HEK293 (cell line): ENCODE results near the gene JAZF1.

Source experiments
- CTCF ChIA-PET: fragments of 350-600 bp; formaldehyde crosslinking; extraction: SDS; loops from one replicate; lab custom pipeline; 2021; ENCODE audit warnings: antibody characterized with exemption; lab: Yijun Ruan, JAX
- POLR2A ChIA-PET: fragments of 300-600 bp; formaldehyde crosslinking; extraction: SDS; loops from one replicate; lab custom pipeline; 2020; ENCODE audit warnings: antibody characterized with exemption, inconsistent platforms; lab: Yijun Ruan, JAX
- H3K27ac ChIP-seq: fragments of 200-500 bp; sonication (Bioruptor generic); 2 replicates; pipeline ENCODE4 v1.5.1; 2014; ENCODE audit warnings: low read depth, low read length, control low read depth, inconsistent platforms; ENCODE audit errors: extremely low read depth
- H3K36me3 ChIP-seq, 2 experiments: fragments of 200-500 bp in 1 of 2; sonication (Bioruptor generic) in 1 of 2; 1 replicate in 1 of 2; 2 replicates in 1 of 2; pipeline ENCODE4 v1.5.1; 2014 to 2017; ENCODE audit warnings: inconsistent platforms in 2 of 2, low read length in 2 of 2; ENCODE audit not compliant: control insufficient read depth in 2 of 2, insufficient read depth in 1 of 2
- H3K4me1 ChIP-seq: fragments of 200-500 bp; sonication (Bioruptor generic); 2 replicates; pipeline ENCODE4 v1.5.1; 2014; ENCODE audit warnings: mild to moderate bottlenecking, low read length, inconsistent platforms; ENCODE audit not compliant: control insufficient read depth, insufficient read depth
- H3K4me3 ChIP-seq: 2 replicates; pipeline ENCODE4 v1.5.1; 2011; ENCODE audit warnings: low read depth, mild to moderate bottlenecking, control low read depth, low read length, moderate library complexity
- H3K9me3 ChIP-seq: fragments of 200-500 bp; sonication (Bioruptor generic); 2 replicates; pipeline ENCODE4 v1.5.1; 2014; ENCODE audit warnings: low read depth, low read length, inconsistent platforms; ENCODE audit not compliant: control insufficient read depth, insufficient read depth
- KLF10 ChIP-seq: fragments of 450-650 bp; IDR thresholded peaks from 2 replicates; pipeline ENCODE4 v1.5.1; 2018; ENCODE audit warnings: missing biosample characterization, mild to moderate bottlenecking, missing genetic modification characterization
- SCRT2 ChIP-seq: fragments of 450-650 bp; formaldehyde crosslinking; IDR thresholded peaks from 2 replicates; pipeline ENCODE4 v1.5.1; 2016; ENCODE audit warnings: missing biosample characterization, missing genetic modification characterization
- ZBTB21 ChIP-seq: fragments of 450-650 bp; formaldehyde crosslinking; IDR thresholded peaks from 2 replicates; pipeline ENCODE4 v1.5.1; 2017; ENCODE audit warnings: missing biosample characterization, missing genetic modification characterization
- ZFP3 ChIP-seq: fragments of 450-650 bp; formaldehyde crosslinking; IDR thresholded peaks from 2 replicates; pipeline ENCODE4 v1.5.1; 2016; ENCODE audit warnings: low read depth, missing biosample characterization, missing genetic modification characterization
- ZNF214 ChIP-seq: fragments of 450-650 bp; formaldehyde crosslinking; IDR thresholded peaks from 2 replicates; pipeline ENCODE4 v1.5.1; 2017; ENCODE audit warnings: missing biosample characterization, mild to moderate bottlenecking, missing genetic modification characterization, borderline replicate concordance
- ZNF248 ChIP-seq: fragments of 450-650 bp; formaldehyde crosslinking; IDR thresholded peaks from 2 replicates; pipeline ENCODE4 v1.5.1; 2017; ENCODE audit warnings: missing biosample characterization, missing genetic modification characterization
- ZNF292 ChIP-seq: fragments of 450-650 bp; formaldehyde crosslinking; IDR thresholded peaks from 2 replicates; pipeline ENCODE4 v1.5.1; 2016; ENCODE audit warnings: low read depth, missing biosample characterization, missing genetic modification characterization, borderline replicate concordance
- ZNF335 ChIP-seq: fragments of 450-650 bp; formaldehyde crosslinking; conservative IDR thresholded peaks from 2 replicates; pipeline ENCODE4 v1.5.1; 2016; ENCODE audit warnings: missing biosample characterization, missing genetic modification characterization
- ZNF354C ChIP-seq: fragments of 450-650 bp; formaldehyde crosslinking; IDR thresholded peaks from 2 replicates; pipeline ENCODE4 v1.5.1; 2016; ENCODE audit warnings: missing biosample characterization, missing genetic modification characterization, low read depth, borderline replicate concordance
- ZNF391 ChIP-seq: fragments of 450-650 bp; formaldehyde crosslinking; IDR thresholded peaks from 2 replicates; pipeline ENCODE4 v1.5.1; 2016; ENCODE audit warnings: low read depth, missing biosample characterization, missing genetic modification characterization, borderline replicate concordance
- ZNF394 ChIP-seq: fragments of 450-650 bp; formaldehyde crosslinking; IDR thresholded peaks from 2 replicates; pipeline ENCODE4 v1.5.1; 2016; ENCODE audit warnings: missing biosample characterization, missing genetic modification characterization, mild to moderate bottlenecking, moderate library complexity, borderline replicate concordance
- ZNF521 ChIP-seq: fragments of 450-650 bp; formaldehyde crosslinking; IDR thresholded peaks from 2 replicates; pipeline ENCODE4 v1.5.1; 2017; ENCODE audit warnings: missing biosample characterization, mild to moderate bottlenecking, missing genetic modification characterization
- ZNF544 ChIP-seq: fragments of 450-650 bp; formaldehyde crosslinking; IDR thresholded peaks from 2 replicates; pipeline ENCODE4 v1.5.0; 2017; ENCODE audit warnings: missing biosample characterization, missing genetic modification characterization
- ZNF670 ChIP-seq: fragments of 450-650 bp; formaldehyde crosslinking; IDR thresholded peaks from 2 replicates; pipeline ENCODE4 v1.5.1; 2016; ENCODE audit warnings: missing biosample characterization, missing genetic modification characterization, low read depth
- TF ChIP-seq, protein P1 (sequence below): fragments of 450-650 bp; formaldehyde crosslinking; IDR thresholded peaks from 2 replicates; pipeline ENCODE4 v1.5.1; 2016; ENCODE audit warnings: missing biosample characterization, missing genetic modification characterization
- TF ChIP-seq, protein P2 (sequence below): fragments of 450-650 bp; formaldehyde crosslinking; conservative IDR thresholded peaks from 2 replicates; pipeline ENCODE4 v1.5.1; 2016; ENCODE audit warnings: low read depth, missing biosample characterization, missing genetic modification characterization
- TF ChIP-seq, protein P3 (sequence below): fragments of 450-650 bp; formaldehyde crosslinking; IDR thresholded peaks from 2 replicates; pipeline ENCODE4 v1.5.1; 2016; ENCODE audit warnings: missing biosample characterization, missing genetic modification characterization
- TF ChIP-seq, protein P4 (sequence below): fragments of 450-650 bp; formaldehyde crosslinking; IDR thresholded peaks from 2 replicates; pipeline ENCODE4 v1.5.1; 2016; ENCODE audit warnings: missing biosample characterization, missing genetic modification characterization

Gene JAZF1

DNA sequence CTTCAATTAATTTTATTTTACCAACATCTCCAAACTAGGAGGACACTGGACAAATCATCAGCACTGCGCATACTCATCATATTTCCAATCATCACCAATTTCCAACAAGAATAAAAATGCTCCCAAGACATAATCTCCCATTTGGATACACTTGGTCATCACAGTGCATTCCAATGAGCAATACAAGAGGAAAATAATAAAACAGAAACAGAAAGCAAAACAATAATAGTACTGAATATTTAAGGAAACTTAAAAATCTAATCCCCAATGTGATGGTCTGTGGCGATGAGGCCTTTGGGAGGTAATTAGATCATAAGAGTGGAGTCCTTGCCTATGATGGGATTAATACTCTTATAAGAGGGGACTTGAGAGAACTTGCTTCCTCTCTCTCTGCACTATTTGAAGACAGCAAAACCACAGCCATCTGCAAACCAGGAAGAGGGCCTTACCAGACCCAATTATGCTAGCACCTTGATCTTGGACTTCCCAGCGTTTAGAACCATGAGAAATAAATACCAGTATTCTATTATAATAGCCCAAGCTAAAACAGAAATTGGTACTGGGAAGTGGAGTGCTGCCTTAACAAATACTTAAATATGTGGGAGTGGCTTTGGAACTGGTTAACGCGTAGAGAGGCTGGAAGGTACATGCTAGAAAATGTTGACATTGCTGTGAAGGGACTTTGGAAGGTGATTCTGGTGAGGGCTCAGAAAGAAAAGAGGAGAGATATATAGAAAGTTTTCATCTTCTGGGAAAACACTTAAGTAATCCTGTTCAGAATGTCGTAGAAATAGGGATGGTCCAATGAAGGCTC, 91.5 kb downstream of the JAZF1 start:
- no peaks in the 10 kb centered on the region for H3K9me3 ChIP-seq
- TF ChIP-seq ZNF670 (tag by site-specific recombination) (no peak), ZNF214 (tag by site-specific recombination) (no peak)
- H3K27ac ChIP-seq = no peak overlapping the region
- ChIA-PET CTCF (interaction anchor here (0.7 to 1.9 kb wide), 5 partner anchors 11 to 168 kb away, joined by 3 to 8 read pairs (median 4); no protein-coding TSS in a partner anchor), POLR2A (no interaction called here)
- no peak overlapping the region for H3K4me3 ChIP-seq
- H3K36me3 ChIP-seq = no peaks in the 10 kb centered on the region
- peaks cover 12% of the 10 kb centered on the region for H3K4me1 ChIP-seq

DNA sequence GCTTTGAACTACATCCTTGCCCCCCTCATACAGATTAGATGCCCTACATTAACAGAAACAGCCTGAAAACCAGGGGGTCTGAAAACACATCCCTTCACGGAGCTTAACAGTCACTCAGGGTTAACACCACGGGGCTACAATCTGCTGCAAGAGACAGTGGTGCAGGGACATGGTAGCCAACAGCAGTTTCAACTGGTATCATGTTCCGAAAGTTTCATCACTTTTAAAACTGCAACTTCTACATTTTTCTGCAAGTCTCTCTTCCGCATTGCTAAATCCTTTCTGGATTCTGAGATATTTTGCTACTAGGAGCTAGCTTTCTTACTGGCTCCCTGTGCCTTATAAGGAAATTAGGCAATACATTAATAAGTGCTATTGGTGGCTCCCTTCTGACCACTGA, 92.6 kb downstream of the JAZF1 start:
- ChIA-PET POLR2A (no interaction called here), CTCF (interaction anchor here (0.8 to 1.4 kb wide), 4 partner anchors 8 to 26 kb away, joined by 3 to 6 read pairs (median 4); no protein-coding TSS in a partner anchor)
- no peaks in the 10 kb centered on the region for H3K36me3 ChIP-seq
- H3K27ac ChIP-seq = no peak overlapping the region
- H3K9me3 ChIP-seq = no peaks in the 10 kb centered on the region
- no peak overlapping the region for H3K4me3 ChIP-seq
- TF ChIP-seq ZNF544 (no peak), ZFP3 (tag by site-specific recombination) (no peak), ZNF394 (tag by site-specific recombination) (no peak), ZNF354C (tag by site-specific recombination) (no peak), ZBTB21 (no peak), ZNF335 (tag by site-specific recombination) (no peak), ZNF391 (tag by site-specific recombination) (no peak), ZNF521 (tag by site-specific recombination) (no peak), KLF10 (tag by site-specific recombination) (no peak), ZNF292 (tag by site-specific recombination) (no peak), SCRT2 (no peak), ZNF248 (no peak)
- TF ChIP-seq, protein P1, sequence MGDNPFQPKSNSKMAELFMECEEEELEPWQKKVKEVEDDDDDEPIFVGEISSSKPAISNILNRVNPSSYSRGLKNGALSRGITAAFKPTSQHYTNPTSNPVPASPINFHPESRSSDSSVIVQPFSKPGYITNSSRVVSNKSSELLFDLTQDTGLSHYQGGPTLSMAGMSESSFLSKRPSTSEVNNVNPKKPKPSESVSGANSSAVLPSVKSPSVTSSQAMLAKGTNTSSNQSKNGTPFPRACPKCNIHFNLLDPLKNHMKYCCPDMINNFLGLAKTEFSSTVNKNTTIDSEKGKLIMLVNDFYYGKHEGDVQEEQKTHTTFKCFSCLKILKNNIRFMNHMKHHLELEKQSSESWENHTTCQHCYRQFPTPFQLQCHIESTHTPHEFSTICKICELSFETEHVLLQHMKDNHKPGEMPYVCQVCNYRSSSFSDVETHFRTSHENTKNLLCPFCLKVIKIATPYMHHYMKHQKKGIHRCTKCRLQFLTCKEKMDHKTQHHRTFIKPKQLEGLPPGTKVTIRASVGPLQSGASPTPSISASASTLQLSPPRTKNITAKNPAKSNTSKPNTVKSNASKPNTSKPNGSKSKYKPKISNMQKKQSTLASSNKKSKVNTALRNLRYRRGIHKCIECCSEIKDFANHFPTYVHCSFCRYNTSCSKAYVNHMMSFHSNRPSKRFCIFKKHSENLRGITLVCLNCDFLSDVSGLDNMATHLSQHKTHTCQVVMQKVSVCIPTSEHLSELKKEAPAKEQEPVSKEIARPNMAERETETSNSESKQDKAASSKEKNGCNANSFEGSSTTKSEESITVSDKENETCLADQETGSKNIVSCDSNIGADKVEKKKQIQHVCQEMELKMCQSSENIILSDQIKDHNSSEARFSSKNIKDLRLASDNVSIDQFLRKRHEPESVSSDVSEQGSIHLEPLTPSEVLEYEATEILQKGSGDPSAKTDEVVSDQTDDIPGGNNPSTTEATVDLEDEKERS (tag by site-specific recombination) = no peak
- TF ChIP-seq, protein P2, sequence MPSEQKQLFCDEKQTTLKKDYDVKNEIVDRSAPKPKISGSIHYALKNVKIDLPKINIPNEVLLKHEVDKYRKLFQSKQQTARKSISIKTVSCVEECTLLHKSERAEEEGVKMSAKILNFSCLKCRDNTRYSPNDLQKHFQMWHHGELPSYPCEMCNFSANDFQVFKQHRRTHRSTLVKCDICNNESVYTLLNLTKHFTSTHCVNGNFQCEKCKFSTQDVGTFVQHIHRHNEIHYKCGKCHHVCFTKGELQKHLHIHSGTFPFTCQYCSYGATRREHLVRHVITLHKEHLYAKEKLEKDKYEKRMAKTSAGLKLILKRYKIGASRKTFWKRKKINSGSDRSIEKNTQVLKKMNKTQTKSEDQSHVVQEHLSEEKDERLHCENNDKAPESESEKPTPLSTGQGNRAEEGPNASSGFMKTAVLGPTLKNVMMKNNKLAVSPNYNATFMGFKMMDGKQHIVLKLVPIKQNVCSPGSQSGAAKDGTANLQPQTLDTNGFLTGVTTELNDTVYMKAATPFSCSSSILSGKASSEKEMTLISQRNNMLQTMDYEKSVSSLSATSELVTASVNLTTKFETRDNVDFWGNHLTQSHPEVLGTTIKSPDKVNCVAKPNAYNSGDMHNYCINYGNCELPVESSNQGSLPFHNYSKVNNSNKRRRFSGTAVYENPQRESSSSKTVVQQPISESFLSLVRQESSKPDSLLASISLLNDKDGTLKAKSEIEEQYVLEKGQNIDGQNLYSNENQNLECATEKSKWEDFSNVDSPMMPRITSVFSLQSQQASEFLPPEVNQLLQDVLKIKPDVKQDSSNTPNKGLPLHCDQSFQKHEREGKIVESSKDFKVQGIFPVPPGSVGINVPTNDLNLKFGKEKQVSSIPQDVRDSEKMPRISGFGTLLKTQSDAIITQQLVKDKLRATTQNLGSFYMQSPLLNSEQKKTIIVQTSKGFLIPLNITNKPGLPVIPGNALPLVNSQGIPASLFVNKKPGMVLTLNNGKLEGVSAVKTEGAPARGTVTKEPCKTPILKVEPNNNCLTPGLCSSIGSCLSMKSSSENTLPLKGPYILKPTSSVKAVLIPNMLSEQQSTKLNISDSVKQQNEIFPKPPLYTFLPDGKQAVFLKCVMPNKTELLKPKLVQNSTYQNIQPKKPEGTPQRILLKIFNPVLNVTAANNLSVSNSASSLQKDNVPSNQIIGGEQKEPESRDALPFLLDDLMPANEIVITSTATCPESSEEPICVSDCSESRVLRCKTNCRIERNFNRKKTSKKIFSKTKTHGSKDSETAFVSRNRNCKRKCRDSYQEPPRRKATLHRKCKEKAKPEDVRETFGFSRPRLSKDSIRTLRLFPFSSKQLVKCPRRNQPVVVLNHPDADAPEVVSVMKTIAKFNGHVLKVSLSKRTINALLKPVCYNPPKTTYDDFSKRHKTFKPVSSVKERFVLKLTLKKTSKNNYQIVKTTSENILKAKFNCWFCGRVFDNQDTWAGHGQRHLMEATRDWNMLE (tag by site-specific recombination) = no peak
- TF ChIP-seq, protein P3, sequence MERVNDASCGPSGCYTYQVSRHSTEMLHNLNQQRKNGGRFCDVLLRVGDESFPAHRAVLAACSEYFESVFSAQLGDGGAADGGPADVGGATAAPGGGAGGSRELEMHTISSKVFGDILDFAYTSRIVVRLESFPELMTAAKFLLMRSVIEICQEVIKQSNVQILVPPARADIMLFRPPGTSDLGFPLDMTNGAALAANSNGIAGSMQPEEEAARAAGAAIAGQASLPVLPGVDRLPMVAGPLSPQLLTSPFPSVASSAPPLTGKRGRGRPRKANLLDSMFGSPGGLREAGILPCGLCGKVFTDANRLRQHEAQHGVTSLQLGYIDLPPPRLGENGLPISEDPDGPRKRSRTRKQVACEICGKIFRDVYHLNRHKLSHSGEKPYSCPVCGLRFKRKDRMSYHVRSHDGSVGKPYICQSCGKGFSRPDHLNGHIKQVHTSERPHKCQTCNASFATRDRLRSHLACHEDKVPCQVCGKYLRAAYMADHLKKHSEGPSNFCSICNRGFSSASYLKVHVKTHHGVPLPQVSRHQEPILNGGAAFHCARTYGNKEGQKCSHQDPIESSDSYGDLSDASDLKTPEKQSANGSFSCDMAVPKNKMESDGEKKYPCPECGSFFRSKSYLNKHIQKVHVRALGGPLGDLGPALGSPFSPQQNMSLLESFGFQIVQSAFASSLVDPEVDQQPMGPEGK (tag by site-specific recombination) = no peak
- TF ChIP-seq, protein P4, sequence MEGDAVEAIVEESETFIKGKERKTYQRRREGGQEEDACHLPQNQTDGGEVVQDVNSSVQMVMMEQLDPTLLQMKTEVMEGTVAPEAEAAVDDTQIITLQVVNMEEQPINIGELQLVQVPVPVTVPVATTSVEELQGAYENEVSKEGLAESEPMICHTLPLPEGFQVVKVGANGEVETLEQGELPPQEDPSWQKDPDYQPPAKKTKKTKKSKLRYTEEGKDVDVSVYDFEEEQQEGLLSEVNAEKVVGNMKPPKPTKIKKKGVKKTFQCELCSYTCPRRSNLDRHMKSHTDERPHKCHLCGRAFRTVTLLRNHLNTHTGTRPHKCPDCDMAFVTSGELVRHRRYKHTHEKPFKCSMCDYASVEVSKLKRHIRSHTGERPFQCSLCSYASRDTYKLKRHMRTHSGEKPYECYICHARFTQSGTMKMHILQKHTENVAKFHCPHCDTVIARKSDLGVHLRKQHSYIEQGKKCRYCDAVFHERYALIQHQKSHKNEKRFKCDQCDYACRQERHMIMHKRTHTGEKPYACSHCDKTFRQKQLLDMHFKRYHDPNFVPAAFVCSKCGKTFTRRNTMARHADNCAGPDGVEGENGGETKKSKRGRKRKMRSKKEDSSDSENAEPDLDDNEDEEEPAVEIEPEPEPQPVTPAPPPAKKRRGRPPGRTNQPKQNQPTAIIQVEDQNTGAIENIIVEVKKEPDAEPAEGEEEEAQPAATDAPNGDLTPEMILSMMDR (tag by site-specific recombination) = no peak
- TF ChIP-seq, all 188 proteins: peak for 0
- H3K4me1 ChIP-seq = peaks cover 12% of the 10 kb centered on the region
